Measurements from ENCODE around the gene ZDHHC1.

DNA sequence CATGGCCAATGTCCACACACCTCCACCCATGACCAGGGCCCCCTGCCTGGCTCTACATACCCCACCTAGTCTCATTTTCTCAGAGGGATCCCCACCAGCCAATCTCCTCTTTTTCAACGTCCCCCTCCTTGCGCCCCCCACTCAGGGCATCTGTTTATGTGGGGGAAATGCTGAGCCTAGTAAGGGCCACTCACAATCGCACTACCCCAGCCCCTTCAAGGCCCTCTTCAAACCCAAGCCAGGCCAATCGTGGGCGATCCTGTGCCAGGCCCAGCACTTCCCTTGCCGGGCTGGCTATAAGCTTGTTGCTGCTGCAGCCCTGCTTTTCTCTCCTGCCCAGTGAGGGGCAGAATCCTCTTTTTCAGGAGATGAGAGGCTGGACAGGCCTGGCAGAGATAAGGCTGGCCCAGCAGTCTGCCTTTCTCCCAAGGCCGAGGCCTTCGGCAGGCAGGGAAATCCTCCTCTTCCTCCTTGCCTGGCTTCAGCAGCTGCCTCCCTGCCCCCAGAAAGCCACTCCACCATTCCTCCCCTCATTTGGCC is 30.8 kb upstream of the ZDHHC1 start:
- TF ChIP-seq EZH2 (IDR thresholded peaks at IDR 0.05; ENCODE audit: borderline replicate concordance, low read depth, low read length, severe bottlenecking) = no peak
- TF ChIP-seq, protein P1, sequence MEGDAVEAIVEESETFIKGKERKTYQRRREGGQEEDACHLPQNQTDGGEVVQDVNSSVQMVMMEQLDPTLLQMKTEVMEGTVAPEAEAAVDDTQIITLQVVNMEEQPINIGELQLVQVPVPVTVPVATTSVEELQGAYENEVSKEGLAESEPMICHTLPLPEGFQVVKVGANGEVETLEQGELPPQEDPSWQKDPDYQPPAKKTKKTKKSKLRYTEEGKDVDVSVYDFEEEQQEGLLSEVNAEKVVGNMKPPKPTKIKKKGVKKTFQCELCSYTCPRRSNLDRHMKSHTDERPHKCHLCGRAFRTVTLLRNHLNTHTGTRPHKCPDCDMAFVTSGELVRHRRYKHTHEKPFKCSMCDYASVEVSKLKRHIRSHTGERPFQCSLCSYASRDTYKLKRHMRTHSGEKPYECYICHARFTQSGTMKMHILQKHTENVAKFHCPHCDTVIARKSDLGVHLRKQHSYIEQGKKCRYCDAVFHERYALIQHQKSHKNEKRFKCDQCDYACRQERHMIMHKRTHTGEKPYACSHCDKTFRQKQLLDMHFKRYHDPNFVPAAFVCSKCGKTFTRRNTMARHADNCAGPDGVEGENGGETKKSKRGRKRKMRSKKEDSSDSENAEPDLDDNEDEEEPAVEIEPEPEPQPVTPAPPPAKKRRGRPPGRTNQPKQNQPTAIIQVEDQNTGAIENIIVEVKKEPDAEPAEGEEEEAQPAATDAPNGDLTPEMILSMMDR (IDR thresholded peaks at IDR 0.05; ENCODE audit: extremely low read depth in 1 of 2, insufficient read depth in 1 of 2, low read depth in 1 of 2, low read length in 2 of 2) = no peak
- TF ChIP-seq POLR2A (IDR thresholded peaks at IDR 0.05; ENCODE audit: low read depth, low read length) = no peak
- TF ChIP-seq POLR2AphosphoS5 (IDR thresholded peaks at IDR 0.05; ENCODE audit: insufficient read depth, low read depth, low read length) = no peak
- TF ChIP-seq MYC (IDR thresholded peaks at IDR 0.05; ENCODE audit: low read depth, low read length) = no peak
- TF ChIP-seq, protein P2, sequence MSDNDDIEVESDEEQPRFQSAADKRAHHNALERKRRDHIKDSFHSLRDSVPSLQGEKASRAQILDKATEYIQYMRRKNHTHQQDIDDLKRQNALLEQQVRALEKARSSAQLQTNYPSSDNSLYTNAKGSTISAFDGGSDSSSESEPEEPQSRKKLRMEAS (IDR thresholded peaks at IDR 0.05; ENCODE audit: insufficient read depth, insufficient read length) = no peak
